ENCODE data around the gene SLC27A2. TPM values are rescaled to one million over a fixed set of nuclear protein-coding genes. Genes with fewer than 3 reads are reported as not detected.
"Not testable (repeated sequence)": the region's sequence is repeated elsewhere in the genome, so short reads cannot be mapped to it uniquely, and the experiment has no call there.

Gene SLC27A2
- total RNA-seq, 1 donor: 0.42 TPM

GRCh38 chr15:50149090-50149489 lies 32.9 kb upstream of the SLC27A2 start:
- no peak overlapping the region for H3K4me3 ChIP-seq (ENCODE audit: low read length)
- no peaks in the 10 kb centered on the region for H3K27me3 ChIP-seq (ENCODE audit: insufficient read depth, low read length)
- H3K4me1 ChIP-seq (ENCODE audit: insufficient read depth, low read length): peaks cover 5% of the 10 kb centered on the region
- H3K9me3 ChIP-seq (ENCODE audit: low read depth, low read length): no peaks in the 10 kb centered on the region

GRCh38 chr15:50150349-50150748 lies 31.6 kb upstream of the SLC27A2 start:
- Histone ChIP-seq H3K4me1 (ENCODE audit: insufficient read depth, low read length) (peaks cover 5% of the 10 kb centered on the region), H3K27me3 (ENCODE audit: insufficient read depth, low read length) (no peaks in the 10 kb centered on the region), H3K9me3 (ENCODE audit: low read depth, low read length) (no peaks in the 10 kb centered on the region), H3K4me3 (ENCODE audit: low read length) (no peak overlapping the region)

GRCh38 chr15:50150851-50151250 lies 31.1 kb upstream of the SLC27A2 start:
- Histone ChIP-seq H3K4me1 (ENCODE audit: insufficient read depth, low read length) (peaks cover 5% of the 10 kb centered on the region), H3K27me3 (ENCODE audit: insufficient read depth, low read length) (no peaks in the 10 kb centered on the region), H3K4me3 (ENCODE audit: low read length) (no peak overlapping the region), H3K9me3 (ENCODE audit: low read depth, low read length) (no peaks in the 10 kb centered on the region)

- Histone ChIP-seq H3K27me3 (ENCODE audit: insufficient read depth, low read length) (no peaks in the 10 kb centered on the region), H3K4me3 (ENCODE audit: low read length) (no peak overlapping the region), H3K4me1 (ENCODE audit: insufficient read depth, low read length) (peaks cover 5% of the 10 kb centered on the region), H3K9me3 (ENCODE audit: low read depth, low read length) (no peaks in the 10 kb centered on the region)
Measured at GRCh38 chr15:50151476-50151875, 30.5 kb upstream of the SLC27A2 start.

GRCh38 chr15:50158236-50158635 lies 23.8 kb upstream of the SLC27A2 start:
- H3K9me3 ChIP-seq (ENCODE audit: low read depth, low read length): not testable (repeated sequence)

GRCh38 chr15:50162969-50163718 lies 18.9 kb upstream of the SLC27A2 start:
- H3K27me3 ChIP-seq (ENCODE audit: insufficient read depth, low read length): no peaks in the 10 kb centered on the region
- H3K9me3 ChIP-seq (ENCODE audit: low read depth, low read length): no peaks in the 10 kb centered on the region
- H3K4me3 ChIP-seq (ENCODE audit: low read length): no peak overlapping the region
- peaks cover 15% of the 10 kb centered on the region for H3K4me1 ChIP-seq (ENCODE audit: insufficient read depth, low read length)

More at GRCh38 chr15:50158236-50158635, 23.8 kb upstream of the SLC27A2 start:
- H3K4me1 ChIP-seq (ENCODE audit: insufficient read depth, low read length); H3K27me3 ChIP-seq (ENCODE audit: insufficient read depth, low read length); H3K4me3 ChIP-seq (ENCODE audit: low read length): not testable (repeated sequence)

- Histone ChIP-seq H3K9me3 (ENCODE audit: low read depth, low read length) (no peaks in the 10 kb centered on the region), H3K4me3 (ENCODE audit: low read length) (no peak overlapping the region), H3K4me1 (ENCODE audit: insufficient read depth, low read length) (peaks cover 15% of the 10 kb centered on the region), H3K27me3 (ENCODE audit: insufficient read depth, low read length) (no peaks in the 10 kb centered on the region)
Measured at GRCh38 chr15:50163719-50164410, 18.1 kb upstream of the SLC27A2 start.

- peaks cover 15% of the 10 kb centered on the region for H3K4me1 ChIP-seq (ENCODE audit: insufficient read depth, low read length)
- H3K27me3 ChIP-seq (ENCODE audit: insufficient read depth, low read length): no peaks in the 10 kb centered on the region
- H3K9me3 ChIP-seq (ENCODE audit: low read depth, low read length): no peaks in the 10 kb centered on the region
- no peak overlapping the region for H3K4me3 ChIP-seq (ENCODE audit: low read length)
Measured at GRCh38 chr15:50164458-50164857, 17.5 kb upstream of the SLC27A2 start.

GRCh38 chr15:50166216-50166615 lies 15.8 kb upstream of the SLC27A2 start:
- Histone ChIP-seq H3K27me3 (ENCODE audit: insufficient read depth, low read length) (no peaks in the 10 kb centered on the region), H3K4me1 (ENCODE audit: insufficient read depth, low read length) (peaks cover 15% of the 10 kb centered on the region), H3K9me3 (ENCODE audit: low read depth, low read length) (no peaks in the 10 kb centered on the region), H3K4me3 (ENCODE audit: low read length) (no peak overlapping the region)

GRCh38 chr15:50167110-50167509 lies 14.9 kb upstream of the SLC27A2 start:
- Histone ChIP-seq H3K4me1 (ENCODE audit: insufficient read depth, low read length) (peaks cover 15% of the 10 kb centered on the region), H3K4me3 (ENCODE audit: low read length) (no peak overlapping the region), H3K9me3 (ENCODE audit: low read depth, low read length) (no peaks in the 10 kb centered on the region), H3K27me3 (ENCODE audit: insufficient read depth, low read length) (no peaks in the 10 kb centered on the region)

GRCh38 chr15:50168379-50168778 lies 13.6 kb upstream of the SLC27A2 start:
- H3K9me3 ChIP-seq (ENCODE audit: low read depth, low read length): no peaks in the 10 kb centered on the region
- no peak overlapping the region for H3K4me3 ChIP-seq (ENCODE audit: low read length)
- no peaks in the 10 kb centered on the region for H3K27me3 ChIP-seq (ENCODE audit: insufficient read depth, low read length)
- H3K4me1 ChIP-seq (ENCODE audit: insufficient read depth, low read length): peaks cover 14% of the 10 kb centered on the region

- H3K9me3 ChIP-seq (ENCODE audit: low read depth, low read length): no peaks in the 10 kb centered on the region
- H3K4me3 ChIP-seq (ENCODE audit: low read length): no peak overlapping the region
- H3K4me1 ChIP-seq (ENCODE audit: insufficient read depth, low read length): peaks cover 9% of the 10 kb centered on the region
- H3K27me3 ChIP-seq (ENCODE audit: insufficient read depth, low read length): no peaks in the 10 kb centered on the region
Measured at GRCh38 chr15:50168783-50169411, 13.1 kb upstream of the SLC27A2 start.

- not testable (repeated sequence) for H3K4me1 ChIP-seq (ENCODE audit: insufficient read depth, low read length); H3K4me3 ChIP-seq (ENCODE audit: low read length); H3K27me3 ChIP-seq (ENCODE audit: insufficient read depth, low read length); H3K9me3 ChIP-seq (ENCODE audit: low read depth, low read length)
Measured at GRCh38 chr15:50172360-50172895, 9.6 kb upstream of the SLC27A2 start.

GRCh38 chr15:50176869-50177268 lies 5.1 kb upstream of the SLC27A2 start:
- H3K4me1 ChIP-seq (ENCODE audit: insufficient read depth, low read length): peaks cover 4% of the 10 kb centered on the region
- H3K27me3 ChIP-seq (ENCODE audit: insufficient read depth, low read length): peaks cover 4% of the 10 kb centered on the region
- no peaks in the 10 kb centered on the region for H3K9me3 ChIP-seq (ENCODE audit: low read depth, low read length)
- H3K4me3 ChIP-seq (ENCODE audit: low read length): no peak overlapping the region

GRCh38 chr15:50180091-50180490 lies 1.9 kb upstream of the SLC27A2 start:
- no peak overlapping the region for H3K4me3 ChIP-seq (ENCODE audit: low read length)
- no peaks in the 10 kb centered on the region for H3K9me3 ChIP-seq (ENCODE audit: low read depth, low read length)
- H3K27me3 ChIP-seq (ENCODE audit: insufficient read depth, low read length): peaks cover 4% of the 10 kb centered on the region
- peaks cover 17% of the 10 kb centered on the region for H3K4me1 ChIP-seq (ENCODE audit: insufficient read depth, low read length)
